ENCODE results near the gene CCDC85A.

CCDC85A gene

DNA sequence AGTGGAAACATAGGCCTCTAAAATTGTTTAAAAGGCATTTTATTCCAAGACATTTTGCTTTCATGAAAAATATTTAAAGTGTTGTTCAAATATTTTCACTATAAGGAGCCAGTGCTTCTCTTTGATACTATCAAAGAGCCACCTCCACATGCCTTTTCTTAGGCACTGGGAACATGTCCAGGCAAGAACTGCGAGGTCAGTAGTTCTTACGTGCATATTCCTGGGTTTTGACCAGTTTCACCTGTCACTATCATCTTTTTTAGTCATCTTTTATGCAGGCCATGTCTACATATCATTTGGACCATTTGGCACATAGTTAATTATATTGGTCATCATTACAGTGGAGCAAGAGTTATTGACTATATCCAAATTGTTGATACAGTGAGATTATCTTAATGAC, 195.3 kb downstream of the CCDC85A start:
- no peak for DNase-seq

DNA sequence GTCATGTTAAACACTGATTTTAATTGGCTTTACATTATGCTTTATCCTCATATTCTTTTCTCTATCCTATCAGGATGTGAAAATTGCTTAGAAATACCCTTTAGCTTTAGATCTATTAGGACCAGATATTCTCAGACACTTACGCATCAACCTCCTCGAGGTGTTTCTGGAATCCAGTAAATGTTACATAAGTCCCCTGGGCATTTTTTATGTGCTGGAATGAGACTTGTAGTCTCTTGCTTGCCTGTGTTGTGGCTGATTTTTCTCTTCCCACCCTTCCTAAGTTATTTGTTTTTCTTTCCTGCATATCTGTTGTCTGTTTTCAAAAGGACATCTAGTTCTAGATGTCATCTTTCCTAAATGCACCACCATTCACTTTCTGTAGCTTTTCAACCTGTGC, 197.1 kb downstream of the CCDC85A start:
- no peak for DNase-seq

DNA sequence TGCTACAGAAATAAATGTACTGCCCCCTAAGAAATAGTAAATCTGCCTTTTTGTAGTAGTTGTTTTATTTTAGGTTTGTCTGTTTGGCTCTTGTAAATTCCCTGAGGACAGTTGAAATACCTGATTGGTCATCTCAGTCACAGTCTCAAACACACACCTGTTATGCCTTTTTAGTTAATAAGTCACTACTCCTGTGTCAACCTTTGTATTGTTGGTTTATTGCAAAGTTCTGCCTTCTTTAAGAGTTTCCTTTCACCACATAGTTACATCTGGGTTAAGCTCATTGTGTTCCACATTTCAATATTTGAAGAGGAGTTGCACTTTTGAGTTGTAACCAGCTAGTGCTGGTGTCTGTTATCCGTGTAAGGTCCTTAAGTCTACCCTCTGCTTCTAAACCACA, 198.7 kb downstream of the CCDC85A start:
- DNase-seq = no peak

DNA sequence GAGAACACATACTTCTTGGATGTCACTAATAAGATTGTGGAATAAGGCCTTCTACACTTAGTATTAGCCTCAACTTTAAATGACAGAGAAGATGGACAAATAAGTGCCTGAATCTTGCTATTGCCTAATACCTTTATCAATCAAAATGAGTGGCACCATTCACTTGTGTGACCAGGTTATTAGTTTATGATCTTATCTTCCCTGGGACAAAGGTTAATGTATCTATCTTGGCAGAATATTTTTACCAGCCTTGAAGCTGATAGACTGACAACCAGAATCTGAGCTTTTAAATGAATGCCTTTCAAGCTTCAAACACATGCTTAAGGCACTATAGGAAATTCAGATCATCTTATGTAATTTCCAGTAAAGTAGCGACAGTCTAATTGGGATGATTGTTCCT, 202.9 kb downstream of the CCDC85A start:
- DNase-seq = no peak

- no peak for DNase-seq
Measured at GRCh38 chr2:56390644-56391043, 206.9 kb downstream of the CCDC85A start.

- no peak for DNase-seq
Measured at GRCh38 chr2:56410140-56410539, 226.3 kb downstream of the CCDC85A start.

GRCh38 chr2:56416500-56417176, 232.8 kb downstream of the CCDC85A start:
- DNase-seq = no peak

All from SIG-M5 (cell line).